Stimulated activated naive CD8-positive, alpha-beta T cell treated with anti-CD3 and anti-CD28 coated beads, Interleukin-15, amount 100 ng/mL, for 72 hours (primary cell): Measurements from ENCODE around the gene NLRP10.

ENCODE experiments used
- ATAC-seq: fragments of 150-1000 bp; cut with Tn5 transposase; 2 replicates; pipeline ENCODE4 v1.10.0; 2021; ENCODE audit warnings: mild to moderate bottlenecking, moderate library complexity
- DNase-seq, 2 donors: peaks; one replicate each; pipeline ENCODE4 v3.0.0; 2021 to 2022
- H3K27ac Mint-ChIP-seq, 2 donors: one replicate each; pipeline ENCODE4 v1.8.0; 2022; ENCODE audit warnings: mild to moderate bottlenecking in 2 of 2, mixed read lengths in 2 of 2, moderate library complexity in 2 of 2
- H3K27me3 Mint-ChIP-seq: one replicate; pipeline ENCODE4 v1.8.0; 2022; ENCODE audit warnings: mixed read lengths
- H3K4me1 Mint-ChIP-seq: one replicate; pipeline ENCODE4 v1.8.0; 2022; ENCODE audit warnings: mild to moderate bottlenecking, mixed read lengths
- H3K4me3 Mint-ChIP-seq, 2 donors: one replicate each; pipeline ENCODE4 v1.8.0; 2022; ENCODE audit warnings: mild to moderate bottlenecking in 2 of 2, mixed read lengths in 2 of 2, moderate library complexity in 1 of 2
- H3K9me3 Mint-ChIP-seq, 2 donors: one replicate each; pipeline ENCODE4 v1.8.0; 2022; ENCODE audit warnings: mixed read lengths in 2 of 2

NLRP10 gene

DNA sequence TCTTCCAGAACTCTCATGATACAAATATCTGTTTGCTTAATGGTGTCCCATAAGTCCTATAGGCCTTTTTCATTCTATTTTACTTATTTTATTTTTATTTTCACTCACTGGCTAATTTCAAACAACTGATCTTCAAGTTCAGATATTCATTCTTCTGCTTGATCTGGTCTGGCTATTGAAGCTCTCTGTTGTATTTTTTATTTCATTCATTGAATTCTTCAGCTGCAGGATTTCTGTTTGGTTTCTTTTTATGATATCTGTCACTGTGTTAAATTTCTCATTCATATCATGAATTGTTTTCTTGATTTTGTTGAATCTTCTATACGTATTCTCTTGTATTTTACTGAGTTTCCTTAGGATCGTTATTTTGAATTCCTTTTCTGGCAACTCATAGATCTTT is 21.1 kb downstream of the NLRP10 start:
- no peak for DNase-seq
- Mint-ChIP-seq H3K4me1 (no peaks in the 10 kb centered on the region), H3K9me3 (peaks cover 11 to 28% of the 10 kb centered on the region in 2 donors), H3K4me3 (no peak overlapping the region), H3K27ac (no peak overlapping the region), H3K27me3 (peaks cover 21% of the 10 kb centered on the region)
- no peak for ATAC-seq

DNA sequence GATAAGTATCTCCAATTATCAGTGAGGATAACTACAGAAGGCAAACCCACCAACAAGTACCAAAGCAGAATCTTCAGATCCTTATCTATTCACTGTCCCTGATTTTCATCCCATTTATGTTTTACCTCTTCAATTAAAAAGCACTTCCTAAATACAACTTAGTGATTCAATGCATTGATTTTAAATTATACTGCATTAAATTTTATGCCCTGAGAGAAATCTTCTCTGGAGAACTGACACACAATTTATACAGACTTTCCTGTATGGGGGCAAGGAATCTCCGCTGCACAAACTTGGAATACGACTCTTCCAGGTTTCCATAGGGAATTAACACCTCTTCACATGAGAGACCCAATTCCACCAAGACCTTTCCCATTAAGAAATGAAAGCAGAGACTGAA is 23.6 kb downstream of the NLRP10 start, which contains the start of gene OR10A3:
Gene OR10A3, minus strand, starts transcription at position 101 of the 400 bp plus-strand sequence. CDS start 2,188 bp downstream, outside the sequence.
- no peak within 1 kb of the TSS for H3K27ac Mint-ChIP-seq
- ATAC-seq (no peak), DNase-seq (no peak)
- H3K4me3 Mint-ChIP-seq = no peak within 1 kb of the TSS
- peaks cover 21% of the 10 kb centered on the region for H3K27me3 Mint-ChIP-seq
- no peaks in the 10 kb centered on the region for H3K4me1 Mint-ChIP-seq
- peaks cover 11 to 28% of the 10 kb centered on the region in 2 donors for H3K9me3 Mint-ChIP-seq

DNA sequence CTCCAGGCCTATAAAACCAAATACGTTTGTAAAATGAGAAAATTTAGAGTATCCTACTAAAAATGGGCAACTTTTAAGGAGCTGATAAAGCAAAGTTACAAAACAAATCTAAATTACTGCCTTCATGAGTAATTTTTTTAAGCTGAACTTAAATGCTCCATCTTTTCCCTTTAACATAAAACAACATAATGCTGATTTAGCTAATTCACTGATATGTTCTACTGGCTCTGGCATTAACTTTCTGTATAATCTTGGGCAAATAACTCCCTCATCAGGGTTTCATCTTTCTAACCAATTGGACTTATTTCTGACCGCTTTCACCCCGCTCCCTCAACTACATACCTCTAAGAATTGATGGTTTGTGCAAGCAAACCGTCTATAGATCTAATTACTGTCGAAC is 24.1 kb downstream of the NLRP10 start:
- no peak overlapping the region for H3K27ac Mint-ChIP-seq
- ATAC-seq (no peak), DNase-seq (no peak)
- H3K9me3 Mint-ChIP-seq = peaks cover 11 to 28% of the 10 kb centered on the region in 2 donors
- H3K27me3 Mint-ChIP-seq = peaks cover 21% of the 10 kb centered on the region
- no peak overlapping the region for H3K4me3 Mint-ChIP-seq
- no peaks in the 10 kb centered on the region for H3K4me1 Mint-ChIP-seq

DNA sequence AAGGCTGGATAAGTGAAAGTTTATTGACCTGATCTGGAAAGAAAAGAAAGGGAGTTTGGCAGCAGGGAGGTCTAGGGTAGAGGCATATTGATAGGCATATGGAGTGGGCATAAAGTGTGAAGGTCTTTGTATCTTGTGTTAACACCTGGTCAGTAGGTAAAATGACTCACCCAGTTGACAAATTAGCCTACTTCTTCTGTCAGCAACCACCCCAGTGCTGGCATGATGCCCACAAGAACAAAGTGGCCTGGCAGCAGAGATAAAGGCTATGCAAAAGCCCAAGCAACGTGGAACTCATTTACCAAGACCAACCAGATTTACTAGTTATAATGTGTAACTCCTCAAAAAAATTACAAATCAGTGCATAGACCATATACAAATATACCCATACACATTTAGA is 28.6 kb downstream of the NLRP10 start:
- no peak for ATAC-seq
- H3K4me1 Mint-ChIP-seq = no peaks in the 10 kb centered on the region
- no peak for DNase-seq
- H3K27ac Mint-ChIP-seq = no peak overlapping the region
- peaks cover 0 to 2% of the 10 kb centered on the region in 2 donors for H3K9me3 Mint-ChIP-seq
- H3K4me3 Mint-ChIP-seq = no peak overlapping the region
- peaks cover 39% of the 10 kb centered on the region for H3K27me3 Mint-ChIP-seq

DNA sequence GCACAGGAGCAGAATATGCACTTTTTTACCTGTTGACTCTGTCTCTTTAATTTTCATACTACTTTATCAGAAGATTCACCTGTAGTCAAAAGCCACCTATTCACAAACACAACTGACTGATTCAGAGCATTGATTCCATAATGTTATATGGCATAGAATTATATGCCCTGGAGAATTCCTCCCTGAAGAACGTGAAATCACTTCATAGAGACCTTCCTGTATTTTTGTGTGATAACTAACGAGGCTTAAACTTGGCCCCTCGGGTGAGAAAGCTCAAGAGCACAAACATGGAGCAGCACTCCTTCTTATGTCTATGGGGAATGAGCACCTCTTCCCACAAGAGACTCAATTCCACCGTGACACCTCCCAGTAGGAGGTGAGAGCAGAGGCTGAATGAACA is 34.1 kb downstream of the NLRP10 start, which contains the start of gene OR10A6:
Gene OR10A6, minus strand, starts transcription at position 101 of the 400 bp plus-strand sequence. CDS start 2,606 bp downstream, outside the sequence.
- peaks cover 34% of the 10 kb centered on the region for H3K27me3 Mint-ChIP-seq
- no peaks in the 10 kb centered on the region for H3K4me1 Mint-ChIP-seq
- DNase-seq = no peak
- H3K4me3 Mint-ChIP-seq = no peak within 1 kb of the TSS
- no peaks in the 10 kb centered on the region for H3K9me3 Mint-ChIP-seq
- H3K27ac Mint-ChIP-seq = no peak within 1 kb of the TSS
- no peak for ATAC-seq

DNA sequence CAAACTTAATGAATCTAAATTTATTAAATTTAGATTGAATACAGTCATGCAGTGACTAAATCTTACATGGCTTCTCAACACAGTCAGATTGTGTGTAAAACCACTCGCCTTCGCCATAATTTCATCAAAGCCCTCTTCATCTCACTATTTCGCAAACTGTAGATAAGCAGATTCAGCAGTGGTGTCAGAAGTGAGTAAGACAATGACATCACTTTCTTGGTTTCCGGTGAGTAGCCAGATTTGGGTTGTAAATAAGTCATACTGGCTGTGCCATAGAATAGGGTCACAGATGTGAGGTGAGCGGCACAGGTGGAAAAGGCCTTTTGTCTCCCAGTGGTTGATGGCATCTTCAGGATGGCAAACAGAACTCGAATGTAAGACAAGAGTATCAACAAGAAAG is 37.6 kb downstream of the NLRP10 start:
- ATAC-seq (no peak), DNase-seq (no peak)
- Mint-ChIP-seq H3K4me3 (no peak overlapping the region), H3K27ac (no peak overlapping the region), H3K27me3 (peaks cover 26% of the 10 kb centered on the region), H3K4me1 (no peaks in the 10 kb centered on the region), H3K9me3 (no peaks in the 10 kb centered on the region)

DNA sequence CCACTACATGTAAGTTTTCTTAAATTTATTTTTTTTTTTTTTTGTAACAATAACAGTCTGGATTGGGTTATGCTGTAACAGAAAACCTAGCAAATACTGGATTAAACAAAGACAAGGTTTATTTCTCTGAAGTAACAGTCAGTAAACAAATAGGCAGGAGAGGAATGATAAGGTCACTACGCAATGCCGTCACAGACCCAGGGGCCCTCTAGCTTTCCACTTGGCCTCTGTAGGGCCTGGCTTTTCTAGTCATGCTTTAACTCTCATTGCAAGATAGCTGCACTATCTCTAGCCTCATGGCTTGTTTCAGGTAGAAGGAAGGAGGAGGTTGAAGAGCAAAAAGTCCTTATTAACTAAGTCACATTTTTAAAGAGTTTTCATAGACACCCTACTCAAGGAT is 40.7 kb downstream of the NLRP10 start:
- ATAC-seq = no peak

DNA sequence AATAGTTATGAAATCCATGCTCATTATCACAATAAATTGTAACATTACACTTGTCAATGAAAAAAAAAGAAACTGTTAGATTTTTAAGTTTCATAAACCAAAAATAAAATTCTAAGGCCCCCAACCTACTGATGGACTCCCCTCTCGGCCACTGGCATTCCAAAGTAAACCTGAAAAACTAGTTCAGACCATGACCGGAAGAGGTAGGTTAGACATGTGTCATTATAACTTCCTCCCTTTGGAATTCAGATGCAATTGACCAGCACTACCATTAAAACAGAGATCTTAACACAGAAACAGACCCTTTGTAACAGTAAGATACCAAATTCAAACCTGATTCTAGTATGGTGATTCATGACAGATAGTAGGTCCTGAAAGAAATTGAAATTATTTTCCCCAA is 47.1 kb downstream of the NLRP10 start:
- H3K4me1 Mint-ChIP-seq = no peaks in the 10 kb centered on the region
- no peaks in the 10 kb centered on the region for H3K9me3 Mint-ChIP-seq
- no peak for DNase-seq
- H3K27me3 Mint-ChIP-seq = peaks cover 13% of the 10 kb centered on the region
- no peak overlapping the region for H3K27ac Mint-ChIP-seq
- no peak overlapping the region for H3K4me3 Mint-ChIP-seq
- ATAC-seq = no peak

More for the DNA sequence above, 40.7 kb downstream of the NLRP10 start:
- H3K27ac Mint-ChIP-seq = no peak overlapping the region
- H3K9me3 Mint-ChIP-seq = no peaks in the 10 kb centered on the region
- H3K4me3 Mint-ChIP-seq = no peak overlapping the region
- H3K4me1 Mint-ChIP-seq = no peaks in the 10 kb centered on the region
- peaks cover 9% of the 10 kb centered on the region for H3K27me3 Mint-ChIP-seq
- no peak for DNase-seq
